GM19467 (cell line): ENCODE measurements around the gene CNIH3.

ENCODE experiments used
- ATAC-seq: cut with Tn5 transposase; IDR thresholded peaks from one replicate; pipeline ENCODE4 v1.9.1; 2021; ENCODE audit warnings: mild to moderate bottlenecking, moderate library complexity; ENCODE audit not compliant: unreplicated experiment

CNIH3 gene

GRCh38 chr1:224640587-224640986, 24.5 kb downstream of the CNIH3 start:
- no peak for ATAC-seq

GRCh38 chr1:224641030-224641429, 24.9 kb downstream of the CNIH3 start:
- no peak for ATAC-seq

- ATAC-seq, result no peak
Observed at GRCh38 chr1:224643653-224644052, 27.5 kb downstream of the CNIH3 start.

GRCh38 chr1:224644553-224645154, 28.5 kb downstream of the CNIH3 start:
- peak; percentile 64 for ATAC-seq

GRCh38 chr1:224647449-224647848, 31.3 kb downstream of the CNIH3 start:
- no peak for ATAC-seq

- ATAC-seq, result no peak
Observed at GRCh38 chr1:224650290-224650689, 34.2 kb downstream of the CNIH3 start.

GRCh38 chr1:224651188-224651587, 35.1 kb downstream of the CNIH3 start:
- no peak for ATAC-seq

GRCh38 chr1:224656392-224656791, 40.3 kb downstream of the CNIH3 start:
- ATAC-seq, result no peak

GRCh38 chr1:224660074-224660473, 44.0 kb downstream of the CNIH3 start:
- no peak for ATAC-seq

GRCh38 chr1:224662870-224663269, 46.8 kb downstream of the CNIH3 start:
- no peak for ATAC-seq

- ATAC-seq, result no peak
Observed at GRCh38 chr1:224665016-224665415, 48.9 kb downstream of the CNIH3 start.

- ATAC-seq, result no peak
Observed at GRCh38 chr1:224666078-224666477, 50.0 kb downstream of the CNIH3 start.

- no peak for ATAC-seq
Observed at GRCh38 chr1:224666913-224667312, 50.8 kb downstream of the CNIH3 start.

GRCh38 chr1:224668984-224669383, 52.9 kb downstream of the CNIH3 start:
- no peak for ATAC-seq

GRCh38 chr1:224669403-224669802, 53.3 kb downstream of the CNIH3 start:
- no peak for ATAC-seq

GRCh38 chr1:224670506-224670905, 54.4 kb downstream of the CNIH3 start:
- ATAC-seq, result no peak

GRCh38 chr1:224671076-224671475, 55.0 kb downstream of the CNIH3 start:
- ATAC-seq, result no peak

- no peak for ATAC-seq
Observed at GRCh38 chr1:224673141-224673540, 57.0 kb downstream of the CNIH3 start.

GRCh38 chr1:224675590-224675989, 59.5 kb downstream of the CNIH3 start:
- ATAC-seq, result no peak

- no peak for ATAC-seq
Observed at GRCh38 chr1:224676551-224676950, 60.4 kb downstream of the CNIH3 start.

- ATAC-seq, result no peak
Observed at GRCh38 chr1:224678168-224678567, 62.1 kb downstream of the CNIH3 start.

- ATAC-seq, result no peak
Observed at GRCh38 chr1:224679606-224680005, 63.5 kb downstream of the CNIH3 start.

GRCh38 chr1:224681816-224682215, 65.7 kb downstream of the CNIH3 start:
- ATAC-seq, result no peak
